Psoas muscle (tissue), 8 donors: ENCODE results near the gene TBX4. TPM values are rescaled to one million over a fixed set of nuclear protein-coding genes. Genes with fewer than 3 reads are reported as not detected.

Experiments
- ATAC-seq, 4 donors: fragments of 200-7000 bp; cut with Tn5 transposase; one replicate each; pipeline ENCODE4 v1.9.1; 2020; ENCODE audit warnings: moderate library complexity in 3 of 4, mild to moderate bottlenecking in 2 of 4
- DNase-seq, 2 donors: peaks; one replicate each; pipeline ENCODE4 v3.0.0-alpha.2; 2020
- H3K27ac ChIP-seq: fragments of 200-600 bp; one replicate; pipeline ENCODE4 v1.8.0; 2022
- H3K27me3 ChIP-seq, 3 donors: fragments of 200-600 bp in 1 of 3; one replicate each; pipeline versions ENCODE4 v1.6.1 to v1.8.0; 2013 to 2022; ENCODE audit warnings: low read length in 2 of 3, mild to moderate bottlenecking in 2 of 3, moderate library complexity in 1 of 3; ENCODE audit not compliant: insufficient read depth in 3 of 3
- H3K36me3 ChIP-seq, 2 donors: fragments of 200-600 bp in 1 of 2; one replicate each; pipeline versions ENCODE4 v1.6.1 to v1.8.0; 2013 to 2022; ENCODE audit warnings: low read depth in 1 of 2, mild to moderate bottlenecking in 1 of 2, moderate library complexity in 1 of 2; ENCODE audit not compliant: insufficient read depth in 1 of 2
- H3K4me1 ChIP-seq: fragments of 200-600 bp; one replicate; pipeline ENCODE4 v1.8.0; 2022
- H3K4me3 ChIP-seq: fragments of 200-600 bp; one replicate; pipeline ENCODE4 v1.8.0; 2022; ENCODE audit warnings: mild to moderate bottlenecking
- H3K9me3 ChIP-seq: fragments of 200-600 bp; one replicate; pipeline ENCODE4 v1.8.0; 2022
- CTCF ChIP-seq: fragments of 200-600 bp; IDR thresholded peaks from one replicate; pipeline ENCODE4 v1.8.0; 2022; ENCODE audit warnings: antibody characterized with exemption
- WGBS, 3 donors: extraction: QIAGEN DNeasy Blood & Tissue Kit; methylation state at CpG; one replicate each; pipeline versions ENCODE4 v1.1.6 to v1.1.7; 2013; 5-methylcytosine and 5-hydroxymethylcytosine counted together
- intact Hi-C, 2 donors: fragments of 100-400 bp; cut with DNase I; formaldehyde crosslinking; loops; one replicate each; pipeline versions ENCODE4 v1.11.0 to v1.14.2; 2022
- polyA plus RNA-seq, 3 donors: library from polyadenylated mRNA; stranded (reverse); fragments of 200-250 nt; gene quantifications; one replicate each; pipeline ENCODE4 v1.2.3, GENCODE V29; 2013
- total RNA-seq, 4 donors: library from RNA; stranded (reverse); fragmentation: NEBNext Ultra II Directional in 2 of 4; extraction: Animal tissue kit (Norgen Biotek cat#: 25700) in 2 of 4; gene quantifications; one replicate each; pipeline versions ENCODE4 v1.2.1 to v1.2.4, GENCODE V29; 2021 to 2023
- donor health status: healthy with polysubstance abuse.
- donor health status: DM: no; HTN: no; CAD: no; lungs with moderate emphysema.
- donor health status: Bipolar disorder and iron deficiency.
- donor health status: healthy.
- donor health status: DM: yes; HTN: yes; CAD: no.
- donor health status: DM: no; HTN: no; CAD: no.
- donor health status: DM: no; HTN: no; CAD: no.
- donor health status: DM: yes; HTN: yes; CAD: no.

The TBX4 gene
- total and polyA plus RNA-seq, 7 donors: 0.22 TPM; not detected in 6

- H3K9me3 ChIP-seq: no peaks in the 10 kb centered on the region
- no peak for DNase-seq
- TF ChIP-seq CTCF: no peak
- no peaks in the 10 kb centered on the region for H3K4me1 ChIP-seq
- 77 to 81% (median 77%) methylated on average over 4 of the region's 4 CpGs for WGBS, 3 donors
- H3K36me3 ChIP-seq: no peaks in the 10 kb centered on the region
- H3K27me3 ChIP-seq: peaks cover 0 to 42% (median 6%) of the 10 kb centered on the region in 3 donors
- H3K27ac ChIP-seq: no peak overlapping the region
- no peak overlapping the region for H3K4me3 ChIP-seq
- no peak for ATAC-seq
- intact Hi-C loops: no loop called here
Measured at GRCh38 chr17:61420745-61421398, 31.4 kb upstream of the TBX4 start.

- TF ChIP-seq CTCF: no peak
- no peak overlapping the region for H3K4me3 ChIP-seq
- H3K4me1 ChIP-seq: no peaks in the 10 kb centered on the region
- no peak for ATAC-seq
- H3K36me3 ChIP-seq: no peaks in the 10 kb centered on the region
- intact Hi-C loops: no loop called here
- no peak for DNase-seq
- H3K27ac ChIP-seq: no peak overlapping the region
- no peaks in the 10 kb centered on the region for H3K9me3 ChIP-seq
- WGBS, 3 donors: 79 to 87% (median 79%) methylated on average over 4 of the region's 4 CpGs
- H3K27me3 ChIP-seq: peaks cover 0 to 42% (median 6%) of the 10 kb centered on the region in 3 donors
Measured at GRCh38 chr17:61421460-61421859, 30.8 kb upstream of the TBX4 start.

- Histone ChIP-seq H3K9me3 (no peaks in the 10 kb centered on the region), H3K36me3 (no peaks in the 10 kb centered on the region), H3K4me1 (no peaks in the 10 kb centered on the region), H3K27ac (no peak overlapping the region), H3K27me3 (peaks cover 0 to 39% (median 6%) of the 10 kb centered on the region in 3 donors), H3K4me3 (no peak overlapping the region)
- no peak for TF ChIP-seq CTCF
- 57 to 64% (median 61%) methylated on average over 5 of the region's 5 CpGs for WGBS, 3 donors
- DNase-seq (no peak), ATAC-seq (no peak)
- intact Hi-C loops: no loop called here
Measured at GRCh38 chr17:61422116-61422799, 30.0 kb upstream of the TBX4 start.

GRCh38 chr17:61422869-61423268, 29.4 kb upstream of the TBX4 start:
- no peak for DNase-seq
- WGBS, 3 donors: 38 to 54% (median 44%) methylated on average over 2 of the region's 2 CpGs
- Histone ChIP-seq H3K9me3 (no peaks in the 10 kb centered on the region), H3K4me1 (no peaks in the 10 kb centered on the region), H3K36me3 (no peaks in the 10 kb centered on the region), H3K27ac (no peak overlapping the region), H3K4me3 (no peak overlapping the region), H3K27me3 (peaks cover 0 to 39% (median 6%) of the 10 kb centered on the region in 3 donors)
- TF ChIP-seq CTCF: no peak
- no peak for ATAC-seq
- intact Hi-C loops: no loop called here
